Measurements from ENCODE around the gene HOXD10. TPM values are rescaled to one million over a fixed set of nuclear protein-coding genes. Genes with fewer than 3 reads are reported as not detected.
A peak's percentile ranks its signal among the peaks of the same experiment; 100 is the strongest.

The HOXD10 gene
- total and polyA plus RNA-seq, 2 of the 13 experiments (the other 11 are each of a cell fraction or from before 2014, with no cell fraction given), result not detected

DNA sequence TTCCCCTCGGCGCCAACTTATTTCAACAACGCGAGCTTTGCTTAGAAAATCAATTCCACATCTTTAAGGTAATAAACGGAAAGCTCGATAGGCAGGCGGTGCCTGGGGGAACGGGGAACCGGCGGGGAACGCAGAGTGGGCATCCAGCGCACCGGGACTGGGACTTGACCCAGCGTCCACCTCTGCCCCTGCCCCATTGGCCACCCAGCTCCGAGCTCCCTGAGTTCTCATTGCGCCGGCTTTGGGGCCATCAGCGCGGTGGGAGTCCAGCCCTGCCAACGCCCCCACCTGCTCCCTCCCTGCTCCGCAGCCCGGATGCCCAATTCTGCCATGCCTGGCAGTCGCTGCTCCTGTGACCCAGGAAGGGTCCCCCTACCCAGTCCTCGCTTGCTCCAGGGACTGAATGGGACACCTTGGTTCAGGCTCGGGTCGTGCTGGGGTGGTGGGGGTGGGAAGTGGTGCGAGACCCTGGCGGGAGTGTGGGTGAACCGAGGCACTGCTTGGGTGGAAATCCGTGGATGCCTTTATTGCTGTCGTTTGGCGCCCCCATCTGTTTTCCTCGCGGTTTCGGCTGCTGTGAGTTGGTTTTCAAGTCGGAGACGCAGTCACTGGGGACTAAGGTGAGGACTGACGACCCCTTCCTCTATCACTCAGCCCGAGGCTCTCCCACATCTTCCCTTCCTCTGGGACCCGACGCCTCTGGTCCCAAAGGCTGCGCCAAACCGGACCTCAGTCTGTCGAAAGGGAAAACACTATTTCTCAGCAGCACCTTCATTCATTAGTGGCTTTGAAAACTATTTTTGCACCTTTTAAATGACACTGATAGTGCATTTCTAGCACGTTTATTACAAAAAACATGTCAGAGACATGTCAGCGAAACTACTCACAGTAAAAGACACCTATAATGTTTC, 30.5 kb upstream of the HOXD10 start (continued):
- TF ChIP-seq SALL2 (CRISPR knock-in tag; IDR thresholded peaks at IDR 0.05) (no peak), ZNF570 (CRISPR knock-in tag; IDR thresholded peaks at IDR 0.05; ENCODE audit: borderline replicate concordance) (no peak), ONECUT2 (CRISPR knock-in tag; IDR thresholded peaks at IDR 0.05) (no peak), SAP130 (CRISPR knock-in tag; IDR thresholded peaks at IDR 0.05; ENCODE audit: low read depth) (no peak), MTF1 (CRISPR knock-in tag; IDR thresholded peaks at IDR 0.05) (no peak), ZMYM3 (CRISPR knock-in tag; IDR thresholded peaks at IDR 0.05) (no peak), RAD21 (CRISPR knock-in tag; IDR thresholded peaks at IDR 0.05) (peak; percentile 81), GABPB1 (CRISPR knock-in tag; IDR thresholded peaks at IDR 0.05) (peak; percentile 14; the same call in 1 of the 2 replicates), ZNF501 (CRISPR knock-in tag; IDR thresholded peaks at IDR 0.05) (peak; percentile 47; the same call in 1 of the 2 replicates), NR2C2 (CRISPR knock-in tag; IDR thresholded peaks at IDR 0.05; ENCODE audit: borderline replicate concordance) (no peak), NR1H2 (CRISPR knock-in tag; IDR thresholded peaks at IDR 0.05; ENCODE audit: borderline replicate concordance, low read depth) (no peak), ZMYM4 (CRISPR knock-in tag; IDR thresholded peaks at IDR 0.05) (no peak), ZNF724P (CRISPR knock-in tag; IDR thresholded peaks at IDR 0.05; ENCODE audit: borderline replicate concordance) (no peak), ZKSCAN8 (CRISPR knock-in tag; IDR thresholded peaks at IDR 0.05; ENCODE audit: borderline replicate concordance) (no peak), MIER3 (CRISPR knock-in tag; IDR thresholded peaks at IDR 0.05; ENCODE audit: borderline replicate concordance) (no peak), MED8 (CRISPR knock-in tag; IDR thresholded peaks at IDR 0.05; ENCODE audit: insufficient replicate concordance) (no peak)
- TF ChIP-seq, protein P1, sequence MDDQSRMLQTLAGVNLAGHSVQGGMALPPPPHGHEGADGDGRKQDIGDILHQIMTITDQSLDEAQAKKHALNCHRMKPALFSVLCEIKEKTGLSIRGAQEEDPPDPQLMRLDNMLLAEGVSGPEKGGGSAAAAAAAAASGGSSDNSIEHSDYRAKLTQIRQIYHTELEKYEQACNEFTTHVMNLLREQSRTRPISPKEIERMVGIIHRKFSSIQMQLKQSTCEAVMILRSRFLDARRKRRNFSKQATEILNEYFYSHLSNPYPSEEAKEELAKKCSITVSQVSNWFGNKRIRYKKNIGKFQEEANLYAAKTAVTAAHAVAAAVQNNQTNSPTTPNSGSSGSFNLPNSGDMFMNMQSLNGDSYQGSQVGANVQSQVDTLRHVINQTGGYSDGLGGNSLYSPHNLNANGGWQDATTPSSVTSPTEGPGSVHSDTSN (CRISPR knock-in tag; IDR thresholded peaks at IDR 0.05; ENCODE audit: borderline replicate concordance), result no peak
- TF ChIP-seq, protein P2, sequence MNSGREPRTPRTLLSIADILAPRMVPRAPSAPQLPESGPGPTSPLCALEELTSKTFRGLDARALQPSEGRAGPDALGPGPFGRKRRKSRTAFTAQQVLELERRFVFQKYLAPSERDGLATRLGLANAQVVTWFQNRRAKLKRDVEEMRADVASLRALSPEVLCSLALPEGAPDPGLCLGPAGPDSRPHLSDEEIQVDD (CRISPR knock-in tag; IDR thresholded peaks at IDR 0.05; ENCODE audit: borderline replicate concordance), result no peak
- TF ChIP-seq, protein P3, sequence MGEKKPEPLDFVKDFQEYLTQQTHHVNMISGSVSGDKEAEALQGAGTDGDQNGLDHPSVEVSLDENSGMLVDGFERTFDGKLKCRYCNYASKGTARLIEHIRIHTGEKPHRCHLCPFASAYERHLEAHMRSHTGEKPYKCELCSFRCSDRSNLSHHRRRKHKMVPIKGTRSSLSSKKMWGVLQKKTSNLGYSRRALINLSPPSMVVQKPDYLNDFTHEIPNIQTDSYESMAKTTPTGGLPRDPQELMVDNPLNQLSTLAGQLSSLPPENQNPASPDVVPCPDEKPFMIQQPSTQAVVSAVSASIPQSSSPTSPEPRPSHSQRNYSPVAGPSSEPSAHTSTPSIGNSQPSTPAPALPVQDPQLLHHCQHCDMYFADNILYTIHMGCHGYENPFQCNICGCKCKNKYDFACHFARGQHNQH (CRISPR knock-in tag; IDR thresholded peaks at IDR 0.05), result no peak
- TF ChIP-seq, protein P4, sequence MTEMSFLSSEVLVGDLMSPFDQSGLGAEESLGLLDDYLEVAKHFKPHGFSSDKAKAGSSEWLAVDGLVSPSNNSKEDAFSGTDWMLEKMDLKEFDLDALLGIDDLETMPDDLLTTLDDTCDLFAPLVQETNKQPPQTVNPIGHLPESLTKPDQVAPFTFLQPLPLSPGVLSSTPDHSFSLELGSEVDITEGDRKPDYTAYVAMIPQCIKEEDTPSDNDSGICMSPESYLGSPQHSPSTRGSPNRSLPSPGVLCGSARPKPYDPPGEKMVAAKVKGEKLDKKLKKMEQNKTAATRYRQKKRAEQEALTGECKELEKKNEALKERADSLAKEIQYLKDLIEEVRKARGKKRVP (CRISPR knock-in tag; IDR thresholded peaks at IDR 0.05), result 0 out of 4 replicates have a peak, but pooled peaks of 1 of the 2 experiments have one; percentile 35
- TF ChIP-seq, protein P5, sequence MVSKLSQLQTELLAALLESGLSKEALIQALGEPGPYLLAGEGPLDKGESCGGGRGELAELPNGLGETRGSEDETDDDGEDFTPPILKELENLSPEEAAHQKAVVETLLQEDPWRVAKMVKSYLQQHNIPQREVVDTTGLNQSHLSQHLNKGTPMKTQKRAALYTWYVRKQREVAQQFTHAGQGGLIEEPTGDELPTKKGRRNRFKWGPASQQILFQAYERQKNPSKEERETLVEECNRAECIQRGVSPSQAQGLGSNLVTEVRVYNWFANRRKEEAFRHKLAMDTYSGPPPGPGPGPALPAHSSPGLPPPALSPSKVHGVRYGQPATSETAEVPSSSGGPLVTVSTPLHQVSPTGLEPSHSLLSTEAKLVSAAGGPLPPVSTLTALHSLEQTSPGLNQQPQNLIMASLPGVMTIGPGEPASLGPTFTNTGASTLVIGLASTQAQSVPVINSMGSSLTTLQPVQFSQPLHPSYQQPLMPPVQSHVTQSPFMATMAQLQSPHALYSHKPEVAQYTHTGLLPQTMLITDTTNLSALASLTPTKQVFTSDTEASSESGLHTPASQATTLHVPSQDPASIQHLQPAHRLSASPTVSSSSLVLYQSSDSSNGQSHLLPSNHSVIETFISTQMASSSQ (IDR thresholded peaks at IDR 0.05; ENCODE audit: low read depth), result no peak
- TF ChIP-seq, protein P5 (CRISPR knock-in tag; IDR thresholded peaks at IDR 0.05; ENCODE audit: borderline replicate concordance), result no peak

Data from HepG2 (cell line).